ENCODE results near the gene LAPTM4A. TPM values are rescaled to one million over a fixed set of nuclear protein-coding genes. Genes with fewer than 3 reads are reported as not detected.

Gene LAPTM4A
- total RNA-seq, 1 donor from 2014 or later = 31.9 TPM

GRCh38 chr2:20025065-20025786 is 26.2 kb downstream of the LAPTM4A start:
- intact Hi-C loops (cut with micrococcal nuclease) = no loop called here

DNA sequence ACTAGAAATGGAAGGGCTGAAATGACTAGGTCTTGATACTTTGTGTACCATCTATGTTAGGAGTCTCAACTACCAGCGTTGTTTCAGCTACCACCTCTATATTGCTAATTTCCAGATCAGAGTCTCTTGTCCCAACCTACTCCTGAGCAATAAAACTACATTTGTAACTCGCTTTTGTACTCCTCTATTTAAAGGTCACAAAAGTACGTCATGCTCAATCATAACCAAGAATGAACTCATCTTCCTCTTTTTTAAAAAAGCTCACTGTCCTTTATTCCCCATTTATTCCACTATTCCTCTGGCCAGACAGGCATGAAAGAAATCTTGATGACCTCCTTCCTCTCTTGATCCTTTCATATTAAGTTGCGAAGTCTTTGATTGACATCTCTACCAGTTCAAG is 27.7 kb downstream of the LAPTM4A start:
- intact Hi-C loops (cut with micrococcal nuclease) = no loop called here

DNA sequence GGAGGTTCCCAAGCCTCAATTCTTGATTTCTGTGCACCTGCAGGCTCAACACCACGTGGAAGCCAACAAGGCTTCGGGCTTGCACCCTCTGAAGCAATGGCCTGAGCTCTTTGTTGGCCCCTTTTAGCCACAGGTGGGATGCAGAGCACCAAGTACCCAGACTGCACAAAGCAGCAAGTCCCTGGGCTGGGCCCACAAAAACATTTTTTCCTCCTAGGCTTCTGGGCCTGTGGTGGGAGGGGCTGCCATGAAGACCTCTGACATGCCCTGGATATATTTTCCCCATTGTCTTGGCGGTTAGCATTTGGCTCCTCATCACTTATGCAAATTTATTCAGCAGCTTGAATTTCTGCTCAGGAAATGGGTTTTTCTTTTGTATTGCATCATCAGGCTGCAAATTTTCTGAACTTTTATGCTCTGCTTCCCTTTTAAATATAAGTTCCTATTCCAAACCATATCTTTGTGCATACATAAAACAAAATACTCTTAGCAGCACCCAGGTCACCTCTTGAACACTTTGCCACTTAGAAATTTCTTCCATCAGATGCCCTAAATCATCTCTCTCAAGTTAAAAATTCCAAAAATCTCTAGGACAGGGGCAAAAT is 29.9 kb downstream of the LAPTM4A start:
- intact Hi-C loops (cut with micrococcal nuclease) = no loop called here

- intact Hi-C loops (cut with micrococcal nuclease) = no loop called here
Measured at GRCh38 chr2:20019747-20020146, 31.7 kb downstream of the LAPTM4A start.

DNA sequence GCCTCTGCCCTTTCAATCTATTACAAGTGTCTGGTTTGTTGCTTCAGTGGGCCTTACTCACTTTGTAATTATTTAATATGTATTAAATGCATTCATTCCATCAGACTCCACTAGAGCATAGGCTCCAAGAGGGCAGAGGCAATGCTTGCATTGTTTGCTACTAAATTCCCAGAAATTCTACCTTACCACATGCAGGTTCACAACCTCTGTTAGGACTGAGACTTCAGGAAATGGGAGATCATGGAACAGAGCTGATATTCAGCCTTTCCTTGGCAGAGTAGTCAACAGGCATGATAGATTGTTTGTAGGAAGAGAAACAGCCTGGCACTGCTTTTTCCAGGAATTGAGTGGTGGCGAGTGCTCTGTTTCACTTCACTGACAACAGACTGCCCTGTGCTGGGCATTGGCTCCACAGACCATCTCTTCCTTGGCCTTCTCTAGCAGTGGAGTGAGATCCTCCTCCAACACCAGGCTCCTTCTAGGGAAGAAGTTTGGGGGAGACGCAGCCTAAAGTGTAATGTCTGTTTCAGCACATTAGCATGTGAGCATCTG is 32.8 kb downstream of the LAPTM4A start:
- intact Hi-C loops (cut with micrococcal nuclease) = no loop called here

DNA sequence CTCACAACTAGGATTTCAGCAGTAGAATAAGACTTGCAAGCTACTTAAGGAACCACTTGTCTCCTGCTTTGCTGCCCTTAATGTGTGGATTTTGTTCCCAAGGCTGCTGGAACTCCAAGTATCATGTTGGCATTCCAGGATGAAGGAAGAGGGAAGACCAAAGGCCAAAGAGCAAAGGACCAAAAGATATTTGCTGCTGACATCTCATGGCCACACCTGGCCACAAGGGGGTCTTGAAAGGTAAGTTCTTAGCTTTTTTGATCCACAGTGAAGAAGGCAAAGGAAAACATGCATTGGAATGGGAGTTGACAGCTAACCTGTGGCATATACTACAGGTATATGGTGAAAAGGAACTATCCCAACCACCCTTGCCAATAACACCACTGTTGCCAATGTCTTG is 35.1 kb downstream of the LAPTM4A start:
- intact Hi-C loops (cut with micrococcal nuclease) = no loop called here

DNA sequence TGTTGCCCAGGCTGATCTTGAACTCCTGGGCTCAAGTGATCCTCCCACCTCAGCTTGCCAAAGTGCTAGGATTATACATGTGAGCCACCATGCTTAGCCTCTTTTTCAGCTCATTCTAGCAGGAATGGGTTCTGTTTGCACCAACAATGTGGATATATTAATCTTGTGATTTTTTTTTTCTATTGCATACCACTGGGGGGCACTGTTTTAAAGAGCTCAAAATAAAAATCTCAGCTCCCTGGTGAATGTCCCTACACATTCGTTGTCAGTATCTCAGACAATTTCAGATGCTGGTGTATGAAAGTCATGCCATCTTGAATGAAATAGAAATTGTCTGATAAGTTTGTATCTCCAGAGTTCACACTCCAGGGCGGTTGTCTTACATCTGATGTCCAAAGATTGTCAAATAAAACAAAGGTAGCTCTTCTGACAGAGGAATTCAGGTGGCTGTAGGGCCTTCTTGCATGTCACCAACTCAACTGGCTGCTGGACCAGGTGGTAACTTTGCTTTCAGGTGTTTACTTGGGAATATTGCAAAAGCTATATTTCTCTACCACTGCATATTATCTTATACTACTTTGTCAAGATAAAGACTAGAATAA is 35.8 kb downstream of the LAPTM4A start:
- intact Hi-C loops (cut with micrococcal nuclease) = loop anchor here (1.0 kb wide), 4 partner anchors 25 to 83 kb away; partner anchors contain the start of genes LAPTM4A and WDR35

GRCh38 chr2:20013126-20013849 is 38.1 kb downstream of the LAPTM4A start:
- intact Hi-C loops (cut with micrococcal nuclease) = no loop called here

DNA sequence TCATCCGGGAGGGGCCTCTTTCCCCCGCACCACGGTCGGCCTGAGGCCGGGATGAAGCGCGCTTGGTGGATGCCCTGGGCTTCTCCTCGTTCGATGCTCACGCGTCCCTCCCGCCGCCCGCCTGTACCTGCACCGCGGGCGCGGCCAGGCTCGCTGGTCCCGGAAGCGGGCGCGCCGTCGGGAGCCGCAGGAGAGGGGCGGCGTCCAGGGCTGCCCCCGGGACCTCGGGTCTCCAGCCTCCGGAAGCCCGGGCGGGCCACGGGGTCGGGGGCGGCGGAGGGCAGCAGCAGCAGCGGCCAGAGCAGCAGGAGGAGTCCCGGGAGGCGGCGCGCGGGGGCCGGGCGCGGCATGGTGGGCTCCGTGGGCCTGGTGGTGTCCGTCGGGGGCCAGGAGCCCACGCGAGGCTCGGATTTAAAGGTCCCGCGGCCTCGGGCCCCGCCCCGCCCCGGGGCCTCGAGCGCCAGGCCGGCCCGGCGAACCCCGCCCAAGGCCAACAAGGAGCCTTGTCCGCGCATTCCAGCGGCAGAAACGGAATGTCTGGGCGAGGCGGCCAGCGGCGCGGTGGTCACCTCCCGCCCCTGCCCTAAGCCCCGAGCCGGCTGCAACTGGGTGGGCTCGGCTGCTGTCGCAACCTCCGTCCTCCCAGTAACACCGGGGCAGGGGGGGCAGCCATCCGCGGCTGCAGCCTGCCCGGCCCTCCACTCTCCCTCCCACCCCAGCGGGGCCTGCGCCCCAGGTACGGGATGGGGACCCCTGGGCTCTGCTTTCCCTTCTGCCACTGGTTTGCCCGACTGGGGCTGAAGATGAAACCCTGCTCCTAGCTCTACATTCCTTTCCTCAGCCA is 38.9 kb downstream of the LAPTM4A start, which contains the start of gene MATN3:
MATN3 (minus strand) TSS at position 387 of the 844 bp plus-strand sequence; CDS start at position 350, 37 bp downstream.
- intact Hi-C loops (cut with micrococcal nuclease) = no loop called here

DNA sequence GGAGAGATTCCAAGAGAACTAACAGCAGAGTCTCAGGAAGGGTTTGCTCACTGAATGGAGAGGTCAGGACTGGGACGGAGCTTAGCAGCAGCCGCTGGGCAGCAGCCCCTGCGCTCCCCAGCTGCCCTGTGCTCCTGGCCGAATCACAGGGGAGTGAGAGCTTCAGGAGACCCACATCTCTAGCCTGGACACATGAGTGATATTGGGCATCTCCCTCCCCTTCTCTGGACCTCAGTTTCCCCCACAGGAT is 39.5 kb downstream of the LAPTM4A start:
- intact Hi-C loops (cut with micrococcal nuclease) = no loop called here

GRCh38 chr2:20011276-20012031 is 40.0 kb downstream of the LAPTM4A start:
- intact Hi-C loops (cut with micrococcal nuclease) = no loop called here

- intact Hi-C loops (cut with micrococcal nuclease) = no loop called here
Measured at GRCh38 chr2:20008703-20009102, 42.7 kb downstream of the LAPTM4A start.

DNA sequence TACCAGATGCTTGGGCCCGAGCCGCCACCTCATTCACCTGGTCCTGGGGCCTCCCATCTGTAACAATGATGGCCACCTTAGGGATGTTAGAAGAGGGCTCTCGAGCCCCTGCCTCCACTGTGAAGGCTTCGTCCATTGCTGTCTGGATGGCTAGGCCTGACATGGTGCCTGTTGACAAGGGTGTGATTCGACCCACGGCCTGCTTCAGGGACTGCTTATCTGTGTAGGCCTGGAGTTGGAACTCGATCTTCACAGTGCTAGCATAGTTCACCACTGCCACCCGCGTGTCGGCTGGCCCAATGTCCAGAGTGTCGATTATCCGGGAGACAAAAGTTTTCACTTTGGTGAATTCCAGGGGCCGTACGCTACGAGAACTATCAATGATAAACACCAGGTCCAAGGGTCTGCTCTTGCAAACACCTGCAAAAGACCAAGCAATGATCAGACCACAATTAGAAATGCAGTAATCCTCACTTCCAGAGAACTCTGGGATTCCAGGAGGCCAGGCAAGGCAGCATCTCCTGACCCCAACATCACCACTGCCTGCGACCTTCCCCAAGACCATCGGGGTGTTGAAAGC is 45.4 kb downstream of the LAPTM4A start:
- intact Hi-C loops (cut with micrococcal nuclease) = no loop called here

- intact Hi-C loops (cut with micrococcal nuclease) = no loop called here
Measured at GRCh38 chr2:20005067-20005627, 46.3 kb downstream of the LAPTM4A start.

DNA sequence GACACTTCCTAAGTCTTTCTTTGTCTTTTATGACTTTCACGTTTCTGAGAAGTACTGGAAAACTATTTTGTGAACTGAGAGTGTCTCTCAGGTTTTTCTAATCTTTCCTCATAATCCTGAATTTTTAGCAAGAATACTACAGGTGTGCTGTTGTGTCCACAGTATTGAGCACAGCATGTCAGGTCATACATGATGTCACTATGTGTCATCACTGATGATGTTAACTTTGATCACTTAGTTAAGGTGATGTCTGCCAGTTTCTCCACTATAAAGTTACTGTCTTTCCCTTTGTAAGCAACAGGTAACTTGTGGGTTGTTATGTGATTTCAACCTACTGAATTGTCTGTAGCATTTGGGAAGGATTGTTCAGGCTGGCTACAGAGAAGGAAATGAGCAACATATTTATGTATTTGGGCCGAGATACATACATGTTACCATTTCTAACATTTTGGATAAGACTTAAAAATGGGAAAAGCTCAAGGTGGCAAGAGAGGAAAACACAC is 50.0 kb downstream of the LAPTM4A start:
- intact Hi-C loops (cut with micrococcal nuclease) = no loop called here

DNA sequence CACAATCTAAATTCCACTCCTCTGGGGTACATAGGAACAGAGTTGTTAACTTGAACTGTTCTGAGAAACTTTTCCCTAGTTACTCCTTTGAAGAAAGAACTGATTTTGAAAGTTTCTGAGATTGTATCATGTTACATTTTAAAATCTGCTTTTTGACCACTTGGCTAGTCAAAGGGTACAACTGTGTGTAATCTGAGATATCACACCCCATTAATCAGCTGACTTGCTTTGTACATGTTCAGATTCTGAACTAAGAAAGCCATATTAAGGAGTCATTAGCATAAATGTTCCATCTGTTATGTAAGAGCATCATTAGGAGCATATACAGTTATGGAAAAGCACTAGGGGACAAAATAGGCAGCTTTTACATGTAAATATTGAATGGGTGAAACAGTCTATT is 57.7 kb downstream of the LAPTM4A start:
- intact Hi-C loops (cut with micrococcal nuclease) = loop anchor here (2.0 to 5.0 kb wide), 2 partner anchors 659 to 829 kb away; partner anchors contain the start of genes HS1BP3 and LDAH

GRCh38 chr2:19991895-19992294 is 59.5 kb downstream of the LAPTM4A start:
- intact Hi-C loops (cut with micrococcal nuclease) = loop anchor here (2.0 to 5.0 kb wide), 4 partner anchors 357 to 831 kb away; partner anchors contain the start of genes HS1BP3 and LDAH

- intact Hi-C loops (cut with micrococcal nuclease) = loop anchor here (1.0 to 5.0 kb wide), 7 partner anchors 25 to 662 kb away; partner anchors contain the start of genes HS1BP3, LAPTM4A and TTC32
Measured at GRCh38 chr2:19990416-19990728, 61.1 kb downstream of the LAPTM4A start.
